K562 (cell line): ENCODE measurements around the gene EMILIN1. TPM values are rescaled to one million over a fixed set of nuclear protein-coding genes. Genes with fewer than 3 reads are reported as not detected.
A peak's percentile ranks its signal among the peaks of the same experiment; 100 is the strongest.

ENCODE experiments used
- ARNT ChIP-seq, 2 experiments: fragments of 450-650 bp; IDR thresholded peaks; 2 replicates each; pipeline ENCODE4 v1.6.1; 2016; ENCODE audit warnings: mild to moderate bottlenecking in 1 of 2
- ELF4 ChIP-seq: fragments of 450-650 bp; formaldehyde crosslinking; IDR thresholded peaks from 2 replicates; pipeline ENCODE4 v1.4.0; 2022; ENCODE audit warnings: missing genetic modification characterization
- HMGN3 ChIP-seq: IDR thresholded peaks from 2 replicates; pipeline ENCODE4 v1.6.1; 2011; ENCODE audit warnings: borderline replicate concordance, low read depth, mild to moderate bottlenecking, mixed read lengths, low read length; ENCODE audit not compliant: insufficient read length; ENCODE audit errors: extremely low read depth
- IFI16 ChIP-seq: fragments of 250-450 bp; sonication (Bioruptor Pico); IDR thresholded peaks from 2 replicates; pipeline ENCODE4 v2.1.2; 2022; ENCODE audit warnings: mild to moderate bottlenecking, inconsistent platforms
- XRCC5 ChIP-seq: fragments of 200-400 bp; formaldehyde crosslinking; IDR thresholded peaks from 2 replicates; pipeline ENCODE4 v1.6.1; 2017; ENCODE audit warnings: low read depth, mild to moderate bottlenecking, low read length
- ZNF282 ChIP-seq: sonication (generic); formaldehyde crosslinking; IDR thresholded peaks from 2 replicates; pipeline ENCODE4 v1.8.1; 2023; ENCODE audit warnings: missing genetic modification reagents
- polyA plus RNA-seq, 8 experiments: library from polyadenylated mRNA; depleted of rRNA in 4 of 8; stranded (reverse) in 5 of 8; unstranded in 3 of 8; fragments of >200 nt; fragmentation: Nextera tagmentation in 2 of 8; fragmentation: Illumina TruSeq in 1 of 8; extraction: Ambion mirVana in 2 of 8; extraction: Trizol in 1 of 8; gene quantifications; 2 replicates each; pipeline versions ENCODE4 v1.2.1 to v1.2.3, GENCODE V29; 2011 to 2014; ENCODE audit warnings: inconsistent platforms in 1 of 8, missing spikeins in 1 of 8
- total RNA-seq, 7 experiments: library from RNA; depleted of rRNA in 6 of 7; stranded (reverse); fragments of >200 nt in 6 of 7; fragmentation: Illumina TruSeq in 2 of 7; extraction: Trizol in 2 of 7; gene quantifications; 2 replicates each; pipeline versions ENCODE4 v1.2.1 to v1.2.3, GENCODE V29; 2011 to 2021; ENCODE audit warnings: low replicate concordance in 1 of 7
- TF ChIP-seq, protein P1 (sequence below), 2 experiments: fragments of 450-650 bp in 1 of 2; sonication (generic) in 1 of 2; formaldehyde crosslinking in 1 of 2; IDR thresholded peaks in 1 of 2; conservative IDR thresholded peaks in 1 of 2; 2 replicates each; pipeline versions ENCODE4 v1.6.1 to v1.8.1; 2016 to 2023; ENCODE audit warnings: mild to moderate bottlenecking in 2 of 2, moderate library complexity in 2 of 2, inconsistent platforms in 1 of 2, missing genetic modification reagents in 1 of 2
- TF ChIP-seq, protein P2 (sequence below): fragments of 200-800 bp; sonication (Bioruptor generic); IDR thresholded peaks from 2 replicates; pipeline ENCODE4 v1.6.1; 2017; ENCODE audit warnings: missing genetic modification characterization, missing compliant biosample characterization
- TF ChIP-seq, protein P3 (sequence below): fragments of 450-650 bp; IDR thresholded peaks from 2 replicates; pipeline ENCODE4 v1.6.1; 2016; ENCODE audit warnings: antibody characterized with exemption
- TF ChIP-seq, protein P4 (sequence below): fragments of 250-450 bp; sonication (Bioruptor Pico); IDR thresholded peaks from 2 replicates; pipeline ENCODE4 v1.4.0; 2020; ENCODE audit warnings: borderline replicate concordance
- TF ChIP-seq, protein P5 (sequence below), 2 experiments: fragments of 450-650 bp; IDR thresholded peaks; 2 replicates each; pipeline ENCODE4 v1.6.1; 2016; ENCODE audit warnings: mild to moderate bottlenecking in 2 of 2, borderline replicate concordance in 1 of 2, low read depth in 1 of 2, moderate library complexity in 1 of 2

EMILIN1 gene
- total and polyA plus RNA-seq, 9 of the 15 experiments (the other 6 are each of a cell fraction or from before 2014, with no cell fraction given), result 0.04 to 2.7 (median 0.54) TPM; not detected in 2

DNA sequence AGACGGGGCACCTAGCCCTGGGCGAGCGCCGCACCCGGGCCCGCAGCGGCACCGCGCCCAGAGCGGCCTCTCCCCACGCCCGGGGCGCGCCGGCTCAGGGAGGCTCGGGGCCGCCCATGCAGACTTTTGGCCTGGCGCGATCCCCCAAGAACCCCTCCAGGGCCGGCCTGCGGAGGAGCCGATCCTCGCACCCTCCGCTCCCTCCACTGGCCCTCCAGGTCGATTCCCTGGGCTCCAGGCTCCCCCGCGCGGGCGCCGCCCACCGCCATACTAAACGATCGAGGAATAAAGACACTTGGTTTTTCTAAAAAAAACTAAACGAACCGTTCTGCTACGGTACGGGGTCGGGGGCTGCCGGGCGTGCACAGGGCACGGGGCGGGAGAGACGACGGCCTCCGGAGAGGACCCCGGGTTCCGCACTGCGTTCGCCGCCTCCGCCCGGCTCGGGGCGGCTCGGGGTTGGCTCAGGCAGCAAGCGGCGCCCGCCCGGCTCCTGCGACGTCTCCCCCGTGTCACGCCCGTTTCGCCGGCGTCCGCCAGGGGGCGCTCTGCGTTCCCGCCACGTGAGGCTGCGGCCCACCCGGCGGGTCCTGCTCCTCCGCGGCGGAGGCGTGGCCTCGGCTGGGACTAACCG, 7.8 kb downstream of the EMILIN1 start (continued):
- TF ChIP-seq, protein P1, sequence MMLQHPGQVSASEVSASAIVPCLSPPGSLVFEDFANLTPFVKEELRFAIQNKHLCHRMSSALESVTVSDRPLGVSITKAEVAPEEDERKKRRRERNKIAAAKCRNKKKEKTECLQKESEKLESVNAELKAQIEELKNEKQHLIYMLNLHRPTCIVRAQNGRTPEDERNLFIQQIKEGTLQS (IDR thresholded peaks at IDR 0.05), result no peak
- TF ChIP-seq, protein P1 (CRISPR knock-in tag; conservative IDR thresholded peaks at IDR 0.05), result no peak
- TF ChIP-seq, protein P2, sequence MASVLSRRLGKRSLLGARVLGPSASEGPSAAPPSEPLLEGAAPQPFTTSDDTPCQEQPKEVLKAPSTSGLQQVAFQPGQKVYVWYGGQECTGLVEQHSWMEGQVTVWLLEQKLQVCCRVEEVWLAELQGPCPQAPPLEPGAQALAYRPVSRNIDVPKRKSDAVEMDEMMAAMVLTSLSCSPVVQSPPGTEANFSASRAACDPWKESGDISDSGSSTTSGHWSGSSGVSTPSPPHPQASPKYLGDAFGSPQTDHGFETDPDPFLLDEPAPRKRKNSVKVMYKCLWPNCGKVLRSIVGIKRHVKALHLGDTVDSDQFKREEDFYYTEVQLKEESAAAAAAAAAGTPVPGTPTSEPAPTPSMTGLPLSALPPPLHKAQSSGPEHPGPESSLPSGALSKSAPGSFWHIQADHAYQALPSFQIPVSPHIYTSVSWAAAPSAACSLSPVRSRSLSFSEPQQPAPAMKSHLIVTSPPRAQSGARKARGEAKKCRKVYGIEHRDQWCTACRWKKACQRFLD (CRISPR knock-in tag), result no peak
- no peak for TF ChIP-seq IFI16 (CRISPR knock-in tag)
- no peak for TF ChIP-seq ZNF282 (CRISPR knock-in tag)
- TF ChIP-seq, protein P3, sequence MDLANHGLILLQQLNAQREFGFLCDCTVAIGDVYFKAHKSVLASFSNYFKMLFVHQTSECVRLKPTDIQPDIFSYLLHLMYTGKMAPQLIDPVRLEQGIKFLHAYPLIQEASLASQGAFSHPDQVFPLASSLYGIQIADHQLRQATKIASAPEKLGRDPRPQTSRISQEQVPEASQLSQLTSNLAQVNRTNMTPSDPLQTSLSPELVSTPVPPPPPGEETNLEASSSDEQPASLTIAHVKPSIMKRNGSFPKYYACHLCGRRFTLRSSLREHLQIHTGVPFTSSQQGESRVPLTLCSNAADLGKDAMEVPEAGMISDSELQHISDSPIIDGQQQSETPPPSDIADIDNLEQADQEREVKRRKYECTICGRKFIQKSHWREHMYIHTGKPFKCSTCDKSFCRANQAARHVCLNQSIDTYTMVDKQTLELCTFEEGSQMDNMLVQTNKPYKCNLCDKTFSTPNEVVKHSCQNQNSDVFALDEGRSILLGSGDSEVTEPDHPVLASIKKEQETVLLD, result no peak
- TF ChIP-seq XRCC5, result peak; percentile 80; the same call in 1 of the 2 replicates
- TF ChIP-seq HMGN3, result peak; percentile 67
- TF ChIP-seq, protein P4, sequence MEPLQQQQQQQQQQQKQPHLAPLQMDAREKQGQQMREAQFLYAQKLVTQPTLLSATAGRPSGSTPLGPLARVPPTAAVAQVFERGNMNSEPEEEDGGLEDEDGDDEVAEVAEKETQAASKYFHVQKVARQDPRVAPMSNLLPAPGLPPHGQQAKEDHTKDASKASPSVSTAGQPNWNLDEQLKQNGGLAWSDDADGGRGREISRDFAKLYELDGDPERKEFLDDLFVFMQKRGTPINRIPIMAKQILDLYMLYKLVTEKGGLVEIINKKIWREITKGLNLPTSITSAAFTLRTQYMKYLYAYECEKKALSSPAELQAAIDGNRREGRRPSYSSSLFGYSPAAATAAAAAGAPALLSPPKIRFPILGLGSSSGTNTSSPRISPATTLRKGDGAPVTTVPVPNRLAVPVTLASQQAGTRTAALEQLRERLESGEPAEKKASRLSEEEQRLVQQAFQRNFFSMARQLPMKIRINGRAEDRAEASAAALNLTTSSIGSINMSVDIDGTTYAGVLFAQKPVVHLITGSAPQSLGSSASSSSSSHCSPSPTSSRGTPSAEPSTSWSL (CRISPR knock-in tag), result no peak
- TF ChIP-seq, protein P5, sequence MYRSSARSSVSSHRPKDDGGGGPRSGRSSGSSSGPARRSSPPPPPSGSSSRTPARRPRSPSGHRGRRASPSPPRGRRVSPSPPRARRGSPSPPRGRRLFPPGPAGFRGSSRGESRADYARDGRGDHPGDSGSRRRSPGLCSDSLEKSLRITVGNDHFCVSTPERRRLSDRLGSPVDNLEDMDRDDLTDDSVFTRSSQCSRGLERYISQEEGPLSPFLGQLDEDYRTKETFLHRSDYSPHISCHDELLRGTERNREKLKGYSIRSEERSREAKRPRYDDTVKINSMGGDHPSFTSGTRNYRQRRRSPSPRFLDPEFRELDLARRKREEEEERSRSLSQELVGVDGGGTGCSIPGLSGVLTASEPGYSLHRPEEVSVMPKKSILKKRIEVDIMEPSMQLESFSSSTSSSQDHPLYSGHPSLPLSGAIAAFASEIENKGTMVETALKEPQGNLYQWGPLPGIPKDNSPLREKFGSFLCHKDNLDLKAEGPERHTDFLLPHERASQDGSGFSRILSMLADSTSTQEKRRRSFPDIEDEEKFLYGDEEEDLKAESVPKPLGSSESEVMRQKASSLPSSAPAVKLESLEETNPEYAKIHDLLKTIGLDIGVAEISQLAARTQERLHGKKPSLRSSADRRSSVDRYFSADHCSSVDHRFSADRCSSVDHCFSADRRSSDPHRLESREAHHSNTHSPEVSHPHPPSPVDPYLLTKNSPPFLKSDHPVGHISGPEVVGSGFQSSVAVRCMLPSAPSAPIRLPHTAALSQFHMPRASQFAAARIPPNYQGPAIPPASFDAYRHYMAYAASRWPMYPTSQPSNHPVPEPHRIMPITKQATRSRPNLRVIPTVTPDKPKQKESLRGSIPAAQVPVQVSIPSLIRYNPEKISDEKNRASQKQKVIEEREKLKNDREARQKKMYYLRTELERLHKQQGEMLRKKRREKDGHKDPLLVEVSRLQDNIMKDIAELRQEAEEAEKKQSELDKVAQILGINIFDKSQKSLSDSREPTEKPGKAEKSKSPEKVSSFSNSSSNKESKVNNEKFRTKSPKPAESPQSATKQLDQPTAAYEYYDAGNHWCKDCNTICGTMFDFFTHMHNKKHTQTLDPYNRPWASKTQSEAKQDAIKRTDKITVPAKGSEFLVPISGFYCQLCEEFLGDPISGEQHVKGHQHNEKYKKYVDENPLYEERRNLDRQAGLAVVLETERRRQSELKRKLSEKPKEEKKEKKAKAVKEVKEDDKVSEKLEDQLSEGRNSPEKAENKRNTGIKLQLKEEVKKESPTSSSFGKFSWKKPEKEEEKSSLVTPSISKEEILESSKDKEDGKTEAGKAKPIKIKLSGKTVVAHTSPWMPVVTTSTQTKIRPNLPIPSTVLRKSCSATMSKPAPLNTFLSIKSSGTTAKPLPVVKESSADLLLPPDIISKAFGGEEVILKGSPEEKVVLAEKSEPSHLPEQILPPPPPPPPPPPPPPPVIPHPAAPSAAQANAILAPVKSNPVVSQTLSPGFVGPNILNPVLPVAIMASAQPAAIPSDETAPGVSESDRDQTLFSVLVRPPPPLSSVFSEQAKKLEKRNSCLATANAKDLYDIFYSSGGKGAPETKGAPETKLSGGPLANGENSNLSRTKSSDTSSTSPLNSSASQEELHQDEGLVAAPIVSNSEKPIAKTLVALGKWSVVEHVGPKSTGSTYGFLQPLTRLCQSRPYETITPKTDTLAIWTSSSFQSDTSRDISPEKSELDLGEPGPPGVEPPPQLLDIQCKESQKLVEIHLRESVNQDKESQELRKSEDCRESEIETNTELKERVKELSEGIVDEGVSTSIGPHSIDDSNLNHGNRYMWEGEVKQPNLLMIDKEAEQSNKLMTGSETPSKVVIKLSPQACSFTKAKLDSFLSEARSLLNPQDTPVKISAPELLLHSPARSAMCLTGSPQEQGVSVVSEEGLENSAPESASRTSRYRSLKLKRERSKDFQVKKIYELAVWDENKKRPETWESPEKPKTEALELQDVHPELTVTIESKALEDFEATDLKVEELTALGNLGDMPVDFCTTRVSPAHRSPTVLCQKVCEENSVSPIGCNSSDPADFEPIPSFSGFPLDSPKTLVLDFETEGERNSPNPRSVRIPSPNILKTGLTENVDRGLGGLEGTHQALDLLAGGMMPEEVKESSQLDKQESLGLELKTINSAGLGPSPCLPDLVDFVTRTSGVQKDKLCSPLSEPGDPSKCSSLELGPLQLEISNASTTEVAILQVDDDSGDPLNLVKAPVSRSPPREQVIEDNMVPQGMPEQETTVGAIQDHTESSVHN (IDR thresholded peaks at IDR 0.05; ENCODE audit: borderline replicate concordance in 1 of 2, low read depth in 1 of 2), result no peak
- TF ChIP-seq ARNT (IDR thresholded peaks at IDR 0.05), result no peak
- TF ChIP-seq ELF4 (CRISPR knock-in tag), result no peak
